Muscle layer of duodenum (tissue), 2 donors: ENCODE data around the gene RAMP2.
"Not testable (repeated sequence)": the region's sequence is repeated elsewhere in the genome, so short reads cannot be mapped to it uniquely, and the experiment has no call there.

ENCODE experiments used
- H3K27ac ChIP-seq: one replicate; pipeline ENCODE4 v1.7.0; 2013; ENCODE audit warnings: mild to moderate bottlenecking, low read length
- H3K27me3 ChIP-seq: one replicate; pipeline ENCODE4 v1.7.0; 2013; ENCODE audit warnings: low read depth, mild to moderate bottlenecking, control low read depth, low read length
- H3K36me3 ChIP-seq, 2 donors: one replicate each; pipeline ENCODE4 v1.7.0; 2013; ENCODE audit warnings: low read length in 2 of 2, control low read depth in 1 of 2, mild to moderate bottlenecking in 1 of 2; ENCODE audit not compliant: insufficient read depth in 2 of 2, control insufficient read depth in 1 of 2
- H3K4me1 ChIP-seq, 2 donors: one replicate each; pipeline ENCODE4 v1.7.0; 2013; ENCODE audit warnings: low read length in 2 of 2, mild to moderate bottlenecking in 2 of 2, control low read depth in 1 of 2, moderate library complexity in 1 of 2; ENCODE audit not compliant: insufficient read depth in 2 of 2, control insufficient read depth in 1 of 2
- H3K4me3 ChIP-seq, 2 donors: one replicate each; pipeline ENCODE4 v1.7.0; 2013; ENCODE audit warnings: low read length in 2 of 2, low read depth in 1 of 2, mild to moderate bottlenecking in 1 of 2
- H3K9me3 ChIP-seq, 2 donors: one replicate each; pipeline ENCODE4 v1.7.0; 2013; ENCODE audit warnings: low read length in 2 of 2, control low read depth in 1 of 2, mild to moderate bottlenecking in 1 of 2; ENCODE audit not compliant: control insufficient read depth in 1 of 2
- donor health status: healthy.

The RAMP2 gene

GRCh38 chr17:42760652-42761581 lies at the start of gene RAMP2:
RAMP2 (plus strand) TSS chr17:42761227; CDS start chr17:42761262, 35 bp downstream.
- Histone ChIP-seq H3K27me3 (peaks cover 12% of the 10 kb centered on the region), H3K9me3 (no peaks in the 10 kb centered on the region), H3K27ac (no peak within 1 kb of the TSS), H3K4me1 (peaks cover 0 to 10% of the 10 kb centered on the region in 2 donors), H3K36me3 (no peaks in the 10 kb centered on the region), H3K4me3 (peak within 1 kb of the TSS; percentile 40 to 55)

GRCh38 chr17:42720996-42721583 lies 39.9 kb upstream of the RAMP2 start:
- Histone ChIP-seq H3K9me3 (no peaks in the 10 kb centered on the region), H3K27me3 (no peaks in the 10 kb centered on the region), H3K36me3 (peaks cover 52 to 69% of the 10 kb centered on the region in 2 donors), H3K4me3 (no peak overlapping the region), H3K27ac (no peak overlapping the region), H3K4me1 (no peaks in the 10 kb centered on the region)

DNA sequence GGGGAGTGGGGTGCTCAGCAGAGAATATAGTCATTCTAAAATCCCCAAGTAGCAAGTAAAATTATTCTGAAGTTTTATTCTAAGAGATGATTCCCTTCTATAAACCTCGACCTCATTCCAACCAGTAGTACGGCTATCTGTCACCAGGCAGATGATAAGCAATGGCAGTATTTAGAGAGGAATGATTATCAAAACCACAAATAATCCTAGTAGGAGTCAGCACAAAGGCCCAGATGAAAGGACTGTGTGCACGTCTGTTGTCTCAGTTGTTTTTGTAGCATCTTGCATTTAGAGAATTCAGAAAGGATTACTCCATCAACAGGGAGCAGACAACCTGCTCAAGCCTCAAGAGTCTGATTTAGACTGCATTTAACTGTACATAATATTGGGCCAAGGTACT lies 37.4 kb upstream of the RAMP2 start:
- no peak overlapping the region for H3K27ac ChIP-seq
- H3K4me1 ChIP-seq: no peaks in the 10 kb centered on the region
- H3K9me3 ChIP-seq: no peaks in the 10 kb centered on the region
- peaks cover 33 to 58% of the 10 kb centered on the region in 2 donors for H3K36me3 ChIP-seq
- H3K27me3 ChIP-seq: no peaks in the 10 kb centered on the region
- no peak overlapping the region for H3K4me3 ChIP-seq

GRCh38 chr17:42725143-42725542 lies 35.9 kb upstream of the RAMP2 start:
- Histone ChIP-seq H3K4me3 (no peak overlapping the region), H3K4me1 (no peaks in the 10 kb centered on the region), H3K36me3 (peaks cover 32 to 58% of the 10 kb centered on the region in 2 donors), H3K27me3 (no peaks in the 10 kb centered on the region), H3K27ac (no peak overlapping the region), H3K9me3 (no peaks in the 10 kb centered on the region)

- no peaks in the 10 kb centered on the region for H3K27me3 ChIP-seq
- no peaks in the 10 kb centered on the region for H3K9me3 ChIP-seq
- peaks cover 7 to 16% of the 10 kb centered on the region in 2 donors for H3K4me1 ChIP-seq
- no peaks in the 10 kb centered on the region for H3K36me3 ChIP-seq
- no peak overlapping the region for H3K27ac ChIP-seq
- no peak overlapping the region for H3K4me3 ChIP-seq
Measured at GRCh38 chr17:42740699-42741098, 20.3 kb upstream of the RAMP2 start.

GRCh38 chr17:42742916-42743315 lies 18.1 kb upstream of the RAMP2 start:
- not testable (repeated sequence) for H3K27me3 ChIP-seq, H3K4me3 ChIP-seq, H3K9me3 ChIP-seq, H3K36me3 ChIP-seq, H3K27ac ChIP-seq
- H3K4me1 ChIP-seq: peaks cover 7 to 16% of the 10 kb centered on the region in 2 donors

DNA sequence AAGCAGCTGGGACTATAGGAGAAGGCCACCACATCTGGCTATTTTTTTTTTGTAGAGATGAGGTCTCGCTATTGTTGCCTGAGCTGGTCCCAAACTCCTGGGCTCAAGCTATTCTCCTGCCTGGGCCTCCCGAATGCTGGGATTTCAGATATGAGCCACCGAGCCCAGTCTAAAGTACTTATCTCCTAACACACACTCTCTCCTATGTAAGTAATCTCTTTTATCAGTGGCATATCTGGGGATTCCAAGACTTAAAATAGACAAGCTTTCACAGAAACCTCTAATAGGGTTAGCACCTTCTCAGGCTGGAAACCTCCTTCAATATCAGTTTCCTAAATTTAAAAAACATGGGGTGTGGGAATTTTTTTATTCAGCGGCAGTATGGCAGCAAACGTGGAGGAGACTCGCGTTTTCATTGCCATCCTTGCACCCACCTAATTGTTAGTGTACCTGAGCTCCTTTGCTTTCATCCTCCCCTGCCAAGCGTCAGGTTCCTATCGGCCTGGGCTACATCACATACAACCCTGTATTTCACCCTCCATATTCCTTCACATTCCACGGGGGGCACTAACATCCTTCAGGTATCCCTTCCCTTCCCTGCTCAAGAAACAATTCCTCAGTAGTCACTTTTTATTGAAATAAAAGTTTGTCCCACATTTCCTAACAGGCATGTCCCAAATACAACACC lies 17.3 kb upstream of the RAMP2 start:
- H3K27me3 ChIP-seq: no peaks in the 10 kb centered on the region
- H3K27ac ChIP-seq: peak overlapping the region; percentile 81
- H3K9me3 ChIP-seq: no peaks in the 10 kb centered on the region
- H3K36me3 ChIP-seq: no peaks in the 10 kb centered on the region
- peak overlapping the region; percentile 76 to 78 for H3K4me3 ChIP-seq
- peaks cover 7 to 16% of the 10 kb centered on the region in 2 donors for H3K4me1 ChIP-seq

- peak overlapping the region; percentile 81 for H3K27ac ChIP-seq
- no peaks in the 10 kb centered on the region for H3K27me3 ChIP-seq
- no peaks in the 10 kb centered on the region for H3K36me3 ChIP-seq
- H3K9me3 ChIP-seq: no peaks in the 10 kb centered on the region
- H3K4me1 ChIP-seq: peaks cover 8 to 16% of the 10 kb centered on the region in 2 donors
- H3K4me3 ChIP-seq: peak overlapping the region; percentile 76 to 78
Measured at GRCh38 chr17:42744283-42744805, 16.7 kb upstream of the RAMP2 start.

DNA sequence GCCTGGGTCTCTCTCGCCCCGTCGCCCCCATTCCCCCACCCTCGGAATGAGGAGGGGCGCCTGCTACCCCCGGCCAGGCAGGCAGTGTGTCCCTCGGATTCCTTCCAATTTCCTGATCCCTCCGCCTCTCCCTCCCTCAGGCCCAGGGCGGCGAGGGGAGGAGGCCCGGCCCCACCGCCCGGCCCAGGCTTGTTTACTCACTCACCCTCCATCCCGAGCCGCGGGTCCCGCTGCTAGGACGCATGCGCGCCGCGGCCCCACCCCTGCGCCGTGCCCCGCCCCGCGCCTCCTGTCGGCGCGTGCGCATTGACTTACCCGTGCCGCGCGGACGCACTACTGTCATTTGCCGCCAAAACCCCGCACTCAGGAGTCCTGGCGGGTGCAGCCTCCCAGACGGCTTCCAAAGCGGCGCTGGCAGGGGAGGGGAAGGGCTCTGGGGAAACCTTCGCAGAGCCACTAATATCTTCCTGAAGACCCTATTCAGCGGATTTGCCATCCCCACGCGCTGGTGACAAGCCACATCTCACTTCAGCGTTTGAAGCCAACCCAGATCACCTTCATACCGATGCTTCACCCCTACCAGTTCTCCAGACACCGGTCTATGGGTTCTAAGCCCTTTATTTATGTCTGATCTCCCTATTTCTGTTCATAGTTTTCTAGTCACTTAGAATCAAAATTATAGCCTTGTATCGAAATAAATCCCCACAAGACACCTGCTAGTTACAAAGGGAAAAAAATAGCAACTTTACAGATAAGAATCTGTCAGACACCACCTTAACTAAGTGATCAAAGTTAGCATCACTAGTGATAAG lies 16.0 kb upstream of the RAMP2 start, which contains the start of gene EZH1:
TSS of gene EZH1 (minus strand) at position 235 of the 812 bp plus-strand sequence. CDS start 16,099 bp downstream, outside the sequence.
- Histone ChIP-seq H3K27me3 (no peaks in the 10 kb centered on the region), H3K4me1 (peaks cover 11 to 16% of the 10 kb centered on the region in 2 donors), H3K9me3 (no peaks in the 10 kb centered on the region), H3K27ac (peak within 1 kb of the TSS; percentile 81), H3K4me3 (peak within 1 kb of the TSS; percentile 76 to 78), H3K36me3 (no peaks in the 10 kb centered on the region)

GRCh38 chr17:42748202-42748907 lies 12.7 kb upstream of the RAMP2 start:
- Histone ChIP-seq H3K4me1 (peaks cover 11 to 19% of the 10 kb centered on the region in 2 donors), H3K27ac (no peak overlapping the region), H3K4me3 (no peak overlapping the region), H3K9me3 (no peaks in the 10 kb centered on the region), H3K36me3 (no peaks in the 10 kb centered on the region), H3K27me3 (no peaks in the 10 kb centered on the region)
